Epithelial cell of proximal tubule (primary cell): ENCODE measurements around the gene TAF6. TPM values are rescaled to one million over a fixed set of nuclear protein-coding genes. Genes with fewer than 3 reads are reported as not detected.

Source experiments
- DNase-seq: peaks from one replicate; pipeline ENCODE4 v3.0.0-alpha.2; 2011; ENCODE audit warnings: low read depth
- H3K4me3 ChIP-seq: 2 replicates; pipeline ENCODE4 v1.5.1; 2011; ENCODE audit warnings: low read depth, mild to moderate bottlenecking, low read length
- CTCF ChIP-seq: conservative IDR thresholded peaks from 2 replicates; pipeline ENCODE4 v1.5.1; 2012; ENCODE audit warnings: low read depth, mild to moderate bottlenecking, low read length
- total RNA-seq: library from RNA; depleted of rRNA; stranded (reverse); fragments of >200 nt; gene quantifications from 2 replicates; pipeline ENCODE4 v1.2.3, GENCODE V29; 2015

The TAF6 gene
- total RNA-seq, 1 donor from 2014 or later, result 62.8 TPM

GRCh38 chr7:100077205-100077604, 42.0 kb downstream of the TAF6 start:
- TF ChIP-seq CTCF, result no peak

GRCh38 chr7:100075418-100075817, 43.7 kb downstream of the TAF6 start:
- no peak for TF ChIP-seq CTCF
- DNase-seq, result no peak
- H3K4me3 ChIP-seq, result no peak overlapping the region

More at GRCh38 chr7:100077205-100077604, 42.0 kb downstream of the TAF6 start:
- DNase-seq, result no peak
- H3K4me3 ChIP-seq, result no peak overlapping the region

- H3K4me3 ChIP-seq, result no peak overlapping the region
- TF ChIP-seq CTCF, result no peak
These were observed 44.3 kb downstream of the TAF6 start for GRCh38 chr7:100074841-100075240.

GRCh38 chr7:100072462-100072861, 46.7 kb downstream of the TAF6 start:
- no peak for TF ChIP-seq CTCF

More at GRCh38 chr7:100074841-100075240, 44.3 kb downstream of the TAF6 start:
- DNase-seq, result no peak

GRCh38 chr7:100071018-100071723, 48.0 kb downstream of the TAF6 start:
- no peak for TF ChIP-seq CTCF
- H3K4me3 ChIP-seq, result no peak overlapping the region
- no peak for DNase-seq

More at GRCh38 chr7:100072462-100072861, 46.7 kb downstream of the TAF6 start:
- no peak for DNase-seq
- no peak overlapping the region for H3K4me3 ChIP-seq

GRCh38 chr7:100069991-100070390, 49.2 kb downstream of the TAF6 start:
- H3K4me3 ChIP-seq, result no peak overlapping the region
- DNase-seq, result no peak
- TF ChIP-seq CTCF, result no peak

GRCh38 chr7:100066953-100067352, 52.2 kb downstream of the TAF6 start:
- no peak overlapping the region for H3K4me3 ChIP-seq
- no peak for TF ChIP-seq CTCF
- no peak for DNase-seq
